Thoracic aorta (tissue), 2 donors: ENCODE data around the gene PTPN1. TPM values are rescaled to one million over a fixed set of nuclear protein-coding genes. Genes with fewer than 3 reads are reported as not detected.

Experiments
- ATAC-seq: fragments of 150-250 bp; one replicate; pipeline ENCODE4 v1.8.0; 2017; ENCODE audit warnings: low read depth; ENCODE audit not compliant: insufficient number of reproducible peaks, low FRiP score
- DNase-seq: peaks from one replicate; pipeline ENCODE4 v3.0.0-alpha.2; 2020; ENCODE audit warnings: low spot score
- H3K27ac ChIP-seq, 2 donors: fragments of 200-600 bp; sonication (generic); 1 replicate in 1 of 2; 2 replicates in 1 of 2; pipeline ENCODE4 v1.5.1; 2016; ENCODE audit warnings: mild to moderate bottlenecking in 2 of 2, moderate library complexity in 2 of 2
- H3K27me3 ChIP-seq: fragments of 200-600 bp; sonication (generic); replicated peaks from 2 replicates; pipeline ENCODE4 v1.6.0; 2016; ENCODE audit warnings: mild to moderate bottlenecking; ENCODE audit not compliant: insufficient read depth
- H3K36me3 ChIP-seq: fragments of 200-600 bp; sonication (generic); one replicate; pipeline ENCODE4 v1.5.1; 2016
- H3K4me1 ChIP-seq, 2 donors: fragments of 200-600 bp; sonication (generic); 1 replicate in 1 of 2; 2 replicates in 1 of 2; pipeline versions ENCODE4 v1.5.1 to v1.6.0; 2016; ENCODE audit warnings: low read depth in 2 of 2, mild to moderate bottlenecking in 1 of 2; ENCODE audit not compliant: control insufficient read depth in 1 of 2
- H3K4me3 ChIP-seq: fragments of 200-600 bp; sonication (generic); 2 replicates; pipeline ENCODE4 v1.5.1; 2016; ENCODE audit warnings: mild to moderate bottlenecking
- H3K9me3 ChIP-seq: fragments of 200-600 bp; sonication (generic); 2 replicates; pipeline ENCODE4 v1.5.1; 2016
- total RNA-seq, 2 donors: library from RNA; depleted of rRNA; stranded (reverse); fragments of >200 nt; gene quantifications; one replicate each; pipeline versions ENCODE4 v1.1.0 to v1.2.3, GENCODE V29; 2016
- TF ChIP-seq, protein P1 (sequence below): fragments of 200-600 bp; sonication (generic); IDR thresholded peaks from one replicate; pipeline ENCODE4 v1.5.1; 2019; ENCODE audit warnings: antibody characterized with exemption

PTPN1 gene
- total RNA-seq, 2 donors from 2014 or later, result 32.5 to 68.9 TPM

DNA sequence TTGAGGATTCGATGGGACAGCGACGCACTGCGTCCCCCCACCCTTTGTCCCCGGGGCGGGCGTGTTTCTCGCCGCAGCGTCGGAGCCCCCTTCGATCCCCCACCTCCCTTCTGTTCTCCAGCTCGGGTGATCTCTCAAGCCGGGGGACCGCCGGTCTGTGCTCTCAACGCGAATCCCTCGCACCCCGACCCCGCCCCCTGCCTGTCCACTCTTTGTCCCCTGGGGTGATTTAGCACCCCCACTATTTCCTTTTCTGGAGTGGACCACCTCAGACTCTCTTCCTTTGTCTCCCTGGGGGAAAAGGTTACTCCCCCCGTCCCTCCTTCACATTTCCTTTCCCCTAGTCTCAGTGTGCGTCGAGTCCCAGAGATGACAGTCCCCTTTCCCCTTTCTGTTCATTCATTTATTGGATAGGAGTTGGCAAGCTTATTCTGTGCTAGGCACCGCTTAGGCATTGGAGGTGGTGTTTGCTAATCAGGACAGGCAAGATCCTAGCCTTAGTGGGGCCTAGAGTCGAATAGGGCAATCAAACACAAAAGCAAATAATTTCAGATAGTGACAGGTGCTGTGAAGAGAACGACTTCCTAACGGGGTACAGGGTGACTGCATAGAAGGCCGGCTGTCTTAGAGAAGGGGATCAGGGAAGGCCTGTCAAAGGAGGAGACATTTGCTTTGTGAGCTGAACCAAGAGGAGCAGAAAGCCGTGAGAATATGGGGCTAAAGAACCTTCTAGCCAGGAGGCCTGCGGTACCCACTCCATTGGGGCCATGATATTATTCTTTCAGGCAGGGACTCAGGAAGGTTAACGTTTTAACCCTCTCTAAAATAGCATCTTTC, 741 bp downstream of the PTPN1 start:
- Histone ChIP-seq H3K9me3 (no peaks in the 10 kb centered on the region), H3K36me3 (no peaks in the 10 kb centered on the region), H3K27ac (peak overlapping the region; percentile 76 to 87), H3K27me3 (no peaks in the 10 kb centered on the region), H3K4me1 (peaks cover 39 to 54% of the 10 kb centered on the region in 2 donors), H3K4me3 (peak overlapping the region; percentile 97)
- TF ChIP-seq, protein P1, sequence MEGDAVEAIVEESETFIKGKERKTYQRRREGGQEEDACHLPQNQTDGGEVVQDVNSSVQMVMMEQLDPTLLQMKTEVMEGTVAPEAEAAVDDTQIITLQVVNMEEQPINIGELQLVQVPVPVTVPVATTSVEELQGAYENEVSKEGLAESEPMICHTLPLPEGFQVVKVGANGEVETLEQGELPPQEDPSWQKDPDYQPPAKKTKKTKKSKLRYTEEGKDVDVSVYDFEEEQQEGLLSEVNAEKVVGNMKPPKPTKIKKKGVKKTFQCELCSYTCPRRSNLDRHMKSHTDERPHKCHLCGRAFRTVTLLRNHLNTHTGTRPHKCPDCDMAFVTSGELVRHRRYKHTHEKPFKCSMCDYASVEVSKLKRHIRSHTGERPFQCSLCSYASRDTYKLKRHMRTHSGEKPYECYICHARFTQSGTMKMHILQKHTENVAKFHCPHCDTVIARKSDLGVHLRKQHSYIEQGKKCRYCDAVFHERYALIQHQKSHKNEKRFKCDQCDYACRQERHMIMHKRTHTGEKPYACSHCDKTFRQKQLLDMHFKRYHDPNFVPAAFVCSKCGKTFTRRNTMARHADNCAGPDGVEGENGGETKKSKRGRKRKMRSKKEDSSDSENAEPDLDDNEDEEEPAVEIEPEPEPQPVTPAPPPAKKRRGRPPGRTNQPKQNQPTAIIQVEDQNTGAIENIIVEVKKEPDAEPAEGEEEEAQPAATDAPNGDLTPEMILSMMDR, result no peak
- ATAC-seq, result no peak
- no peak for DNase-seq

DNA sequence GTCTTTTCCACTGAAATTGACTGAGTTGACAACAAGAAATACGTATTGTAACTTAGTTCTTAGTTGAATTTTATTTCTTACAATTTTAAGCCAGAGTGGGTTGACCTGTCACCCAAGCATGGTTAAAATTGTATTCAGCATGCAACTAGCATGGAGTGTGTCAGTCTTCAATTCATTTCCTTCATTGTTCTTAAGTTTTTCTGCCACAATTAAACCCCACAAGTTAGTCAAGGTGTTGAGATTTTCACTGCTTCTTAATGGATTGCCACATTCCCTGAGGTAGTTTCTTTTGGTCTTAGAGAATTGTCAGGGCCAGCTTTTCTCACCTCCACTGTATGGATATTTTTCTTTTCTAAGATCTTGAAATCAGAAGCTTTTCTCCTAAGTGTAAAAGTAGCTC, 2.1 kb downstream of the PTPN1 start:
- no peaks in the 10 kb centered on the region for H3K27me3 ChIP-seq
- H3K4me3 ChIP-seq, result peak overlapping the region; percentile 97
- ATAC-seq, result no peak
- H3K9me3 ChIP-seq, result no peaks in the 10 kb centered on the region
- H3K4me1 ChIP-seq, result peaks cover 48 to 68% of the 10 kb centered on the region in 2 donors
- peak overlapping the region in 1 of 2 donors; percentile 87 for H3K27ac ChIP-seq
- H3K36me3 ChIP-seq, result no peaks in the 10 kb centered on the region
- DNase-seq, result no peak
- TF ChIP-seq, protein P1, result no peak

DNA sequence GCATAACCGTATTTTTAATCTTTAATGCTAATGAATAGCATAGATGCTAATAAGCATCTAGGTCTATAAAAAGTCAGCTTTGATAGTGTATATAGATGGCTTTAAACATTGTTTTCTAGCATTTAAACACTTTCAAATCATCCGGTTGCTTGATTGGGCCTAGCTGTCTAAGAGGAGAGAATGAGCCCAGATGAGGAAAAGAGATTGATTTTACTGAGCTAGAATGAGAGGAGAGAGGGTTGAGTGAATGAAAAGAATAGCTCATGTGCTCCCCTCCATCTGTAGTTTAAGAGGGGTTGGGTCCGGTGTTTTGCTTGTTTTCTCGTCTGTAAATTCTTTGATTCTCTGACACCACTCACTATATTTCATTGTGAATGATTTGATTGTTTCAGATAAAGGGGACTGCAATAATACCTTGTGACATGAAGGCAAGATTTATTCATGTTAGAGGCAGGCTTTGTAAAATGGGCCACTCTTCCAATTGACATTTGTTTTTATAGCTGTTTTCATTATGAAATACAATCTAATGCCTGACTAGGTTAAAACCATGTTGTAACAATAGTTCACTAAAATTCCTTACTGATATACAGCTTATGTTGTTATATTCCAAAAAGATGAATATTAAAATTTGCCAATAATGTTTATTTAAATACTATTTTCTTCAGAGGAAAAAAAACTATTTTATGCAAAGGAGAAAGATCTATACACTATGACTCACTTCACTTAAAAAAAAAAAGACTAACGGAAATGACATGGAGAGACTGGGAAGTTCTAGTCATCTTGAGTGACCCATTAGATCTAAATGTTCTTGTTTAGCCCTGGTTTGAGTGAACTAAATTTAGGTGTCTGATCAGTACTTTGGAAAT, 3.2 kb downstream of the PTPN1 start:
- ATAC-seq, result no peak

DNA sequence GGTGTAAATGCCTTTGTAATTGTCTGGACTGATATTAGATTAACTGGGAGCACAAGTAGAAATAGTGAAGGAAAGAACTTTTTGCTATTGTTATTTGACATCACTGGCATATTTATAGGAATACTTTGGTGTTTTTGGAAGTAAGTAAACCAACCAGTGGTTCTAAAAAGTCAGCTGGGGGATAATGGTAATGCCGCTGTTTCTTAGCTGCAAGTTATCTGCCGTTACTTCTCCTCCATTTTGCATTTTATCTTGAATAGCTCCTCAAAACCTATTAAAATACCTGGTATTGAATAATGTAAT, 3.8 kb downstream of the PTPN1 start:
- Histone ChIP-seq H3K9me3 (no peaks in the 10 kb centered on the region), H3K4me1 (peaks cover 63 to 85% of the 10 kb centered on the region in 2 donors), H3K4me3 (peak overlapping the region; percentile 97), H3K27me3 (no peaks in the 10 kb centered on the region), H3K36me3 (no peaks in the 10 kb centered on the region), H3K27ac (peak overlapping the region; percentile 56 to 87)
- no peak for ATAC-seq
- TF ChIP-seq, protein P1, result no peak
- no peak for DNase-seq

More for the DNA sequence above, 3.2 kb downstream of the PTPN1 start:
- no peaks in the 10 kb centered on the region for H3K36me3 ChIP-seq
- no peaks in the 10 kb centered on the region for H3K9me3 ChIP-seq
- TF ChIP-seq, protein P1, result no peak
- H3K4me1 ChIP-seq, result peaks cover 59 to 79% of the 10 kb centered on the region in 2 donors
- H3K4me3 ChIP-seq, result peak overlapping the region; percentile 97
- DNase-seq, result no peak
- H3K27ac ChIP-seq, result peak overlapping the region; percentile 56 to 87
- H3K27me3 ChIP-seq, result no peaks in the 10 kb centered on the region

DNA sequence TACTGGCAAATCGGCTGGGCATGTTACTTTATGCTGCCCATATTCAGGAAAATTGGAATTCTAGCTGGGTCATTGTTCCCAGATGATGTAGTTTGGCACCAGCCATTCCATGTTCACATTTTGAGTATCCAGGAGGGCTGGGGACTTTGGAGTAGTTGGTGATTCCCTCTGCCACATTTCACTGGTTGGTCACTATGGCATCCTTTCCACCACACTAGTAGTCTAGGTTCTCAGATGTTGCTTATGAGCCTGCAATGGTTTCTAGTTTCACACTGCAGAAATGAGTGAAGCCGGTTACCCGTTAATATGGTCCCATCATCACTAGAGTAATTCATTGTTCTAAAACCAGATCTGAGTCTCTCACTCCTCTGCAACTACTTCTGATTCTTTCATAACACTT, 4.6 kb downstream of the PTPN1 start:
- ATAC-seq, result no peak
- H3K27ac ChIP-seq, result peak overlapping the region; percentile 56 to 87

More for the DNA sequence above, 4.6 kb downstream of the PTPN1 start:
- no peak for DNase-seq
- H3K4me1 ChIP-seq, result peaks cover 62 to 87% of the 10 kb centered on the region in 2 donors
- TF ChIP-seq, protein P1, result no peak
- no peak overlapping the region for H3K4me3 ChIP-seq
- H3K27me3 ChIP-seq, result no peaks in the 10 kb centered on the region
- no peaks in the 10 kb centered on the region for H3K9me3 ChIP-seq
- H3K36me3 ChIP-seq, result no peaks in the 10 kb centered on the region
